Endothelial cell of umbilical vein (primary cell): ENCODE results near the gene CFTR. TPM values are rescaled to one million over a fixed set of nuclear protein-coding genes. Genes with fewer than 3 reads are reported as not detected.

Experiments used
- BruUV-seq: library from RNA; stranded (reverse); fragments of 400-500 nt; replicated peaks from 2 replicates; lab custom pipeline; 2021; lab: Mats Ljungman, UMichigan
- CTCF ChIA-PET: fragments of 300-600, 350-600 bp; sonication (Branson Sonifier 250); formaldehyde crosslinking; loops from one replicate; lab custom pipeline; 2021; ENCODE audit warnings: antibody characterized with exemption, inconsistent platforms; lab: Charles Lee
- POLR2A ChIA-PET: fragments of 300-600, 350-600 bp; sonication (Branson Sonifier 250); formaldehyde crosslinking; loops from one replicate; lab custom pipeline; 2021; ENCODE audit warnings: antibody characterized with exemption, inconsistent platforms; lab: Charles Lee
- DNase-seq: peaks from one replicate; pipeline ENCODE4 v3.0.0-alpha.2; 2011; ENCODE audit warnings: low read depth, low spot score
- FAIRE-seq: peaks from 2 replicates; lab custom pipeline; 2011; peaks lifted over from hg19 to GRCh38; lab: Jason Lieb, UNC
- H2AFZ ChIP-seq: 2 replicates; pipeline ENCODE4 v1.6.0; 2012; ENCODE audit warnings: low read depth, low read length, control low read depth, inconsistent platforms
- H3K27ac ChIP-seq: 2 replicates; pipeline ENCODE4 v1.5.1; 2011; ENCODE audit warnings: low read depth, mild to moderate bottlenecking, control low read depth, low read length, moderate library complexity; ENCODE audit not compliant: insufficient read depth
- H3K27me3 ChIP-seq, 2 experiments: 2 replicates each; pipeline versions ENCODE4 v1.6.0 to v1.6.1; 2011; ENCODE audit warnings: low read length in 2 of 2, mixed read lengths in 1 of 2; ENCODE audit not compliant: control insufficient read depth in 2 of 2, insufficient read depth in 2 of 2
- H3K36me3 ChIP-seq, 2 experiments: 2 replicates in 1 of 2; 3 replicates in 1 of 2; pipeline ENCODE4 v1.5.1; 2011; ENCODE audit warnings: low read length in 2 of 2, mild to moderate bottlenecking in 1 of 2, moderate library complexity in 1 of 2; ENCODE audit not compliant: control insufficient read depth in 2 of 2, insufficient read depth in 2 of 2; ENCODE audit errors: extremely low read depth in 1 of 2
- H3K4me1 ChIP-seq: 3 replicates; pipeline ENCODE4 v1.5.1; 2011; ENCODE audit warnings: mild to moderate bottlenecking, low read length; ENCODE audit not compliant: control insufficient read depth, insufficient read depth; ENCODE audit errors: extremely low read depth
- H3K4me2 ChIP-seq: 2 replicates; pipeline ENCODE4 v1.6.1; 2011; ENCODE audit warnings: low read length, control low read depth, mixed read lengths; ENCODE audit not compliant: insufficient read depth
- H3K4me3 ChIP-seq, 3 experiments: fragments of 200-600 bp in 1 of 3; sonication (generic), shearing (Covaris generic) in 1 of 3; replicated peaks in 1 of 3; 2 replicates each; pipeline ENCODE4 v1.5.1; 2011 to 2016; ENCODE audit warnings: control low read depth in 3 of 3, low read length in 3 of 3, mild to moderate bottlenecking in 2 of 3, inconsistent platforms in 1 of 3, low read depth in 1 of 3, moderate library complexity in 1 of 3; ENCODE audit not compliant: insufficient read depth in 1 of 3
- H3K79me2 ChIP-seq: 2 replicates; pipeline ENCODE4 v1.6.0; 2012; ENCODE audit warnings: low read length, inconsistent platforms; ENCODE audit not compliant: control insufficient read depth, insufficient read depth
- H3K9ac ChIP-seq: replicated peaks from 2 replicates; pipeline ENCODE3; 2011; ENCODE audit warnings: low read length, control low read depth; ENCODE audit not compliant: insufficient read depth; ENCODE audit errors: extremely low read depth
- H3K9me1 ChIP-seq: replicated peaks from 3 replicates; pipeline ENCODE4 v1.6.0; 2011; ENCODE audit warnings: mild to moderate bottlenecking, low read length; ENCODE audit not compliant: control insufficient read depth, insufficient read depth; ENCODE audit errors: extremely low read depth
- H3K9me3 ChIP-seq: replicated peaks from 2 replicates; pipeline ENCODE4 v1.5.1; 2012; ENCODE audit warnings: low read length, inconsistent platforms; ENCODE audit not compliant: control insufficient read depth, insufficient read depth
- H4K20me1 ChIP-seq: replicated peaks from 2 replicates; pipeline ENCODE3; 2011; ENCODE audit warnings: mild to moderate bottlenecking, low read length; ENCODE audit not compliant: control insufficient read depth, insufficient read depth; ENCODE audit errors: extremely low read depth
- JUN ChIP-seq: IDR thresholded peaks from 2 replicates; pipeline ENCODE4 v1.6.1; 2011; ENCODE audit warnings: borderline replicate concordance, low read depth; ENCODE audit not compliant: insufficient read length, insufficient read depth
- MYC ChIP-seq: IDR thresholded peaks from one replicate; pipeline ENCODE4 v1.6.1; 2011; ENCODE audit warnings: mild to moderate bottlenecking, low read depth, low read length
- POLR2A ChIP-seq: IDR thresholded peaks from 2 replicates; pipeline ENCODE4 v1.6.1; 2012; ENCODE audit warnings: low read depth, mild to moderate bottlenecking, control low read depth, low read length
- POLR2AphosphoS5 ChIP-seq: IDR thresholded peaks from 2 replicates; pipeline ENCODE4 v1.6.1; 2012; ENCODE audit warnings: low read depth, mild to moderate bottlenecking, control low read depth, low read length, moderate library complexity; ENCODE audit not compliant: insufficient read depth
- dilution Hi-C: fragments of 300-500 bp; cut with MboI; formaldehyde crosslinking; loops from one replicate; pipeline ENCODE4 v1.15.0; 2019; ENCODE audit warnings: low sequenced_read_pairs; ENCODE audit not compliant: extremely low pct_ligation_motif_present
- intact Hi-C: fragments of 100-400 bp; cut with micrococcal nuclease; formaldehyde crosslinking; loops from one replicate; pipeline ENCODE4 v1.10.0; 2022
- polyA plus RNA-seq, 4 experiments: library from polyadenylated mRNA; depleted of rRNA in 3 of 4; stranded (reverse) in 3 of 4; unstranded in 1 of 4; fragments of >200 nt; gene quantifications; 2 replicates each; pipeline versions ENCODE4 v1.2.1 to v1.2.3, GENCODE V29; 2011 to 2012; ENCODE audit warnings: missing spikeins in 1 of 4
- total RNA-seq: library from RNA; stranded (reverse); gene quantifications from 2 replicates; pipeline ENCODE4 v1.2.3, GENCODE V29; 2021

CFTR gene
- total and polyA plus RNA-seq, 2 donors (not counting 3 experiments of a cell fraction or from before 2014, with no cell fraction given), result 0.03 TPM; not detected in 1

DNA sequence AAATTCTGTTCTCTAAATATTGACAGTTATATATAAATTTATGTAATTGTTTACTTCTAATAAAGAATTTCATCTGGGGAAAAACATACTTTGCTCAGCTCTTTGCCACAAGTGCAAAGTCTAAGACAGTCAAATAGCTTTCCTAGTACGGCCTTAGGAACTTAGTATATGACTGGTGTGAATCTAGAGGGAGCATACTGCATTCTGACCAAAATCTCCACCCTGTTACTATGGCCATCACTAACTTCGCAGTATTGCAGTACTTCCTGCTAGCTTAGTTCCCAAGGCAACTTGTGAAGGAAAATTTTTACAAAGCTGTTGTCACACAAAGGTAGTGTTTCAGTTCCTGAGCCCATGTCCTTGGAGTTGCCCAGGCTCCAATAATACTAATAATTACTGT is 181.5 kb downstream of the CFTR start:
- dilution Hi-C loops, result no loop called here

DNA sequence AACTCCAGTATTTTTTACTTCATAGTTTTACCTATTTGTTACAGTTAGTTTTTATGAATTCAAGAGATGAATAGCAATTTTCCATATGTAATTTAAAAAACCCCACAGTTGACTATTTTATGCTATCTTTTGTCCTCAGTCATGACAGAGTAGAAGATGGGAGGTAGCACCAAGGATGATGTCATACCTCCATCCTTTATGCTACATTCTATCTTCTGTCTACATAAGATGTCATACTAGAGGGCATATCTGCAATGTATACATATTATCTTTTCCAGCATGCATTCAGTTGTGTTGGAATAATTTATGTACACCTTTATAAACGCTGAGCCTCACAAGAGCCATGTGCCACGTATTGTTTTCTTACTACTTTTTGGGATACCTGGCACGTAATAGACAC is 184.2 kb downstream of the CFTR start:
- Histone ChIP-seq H2AFZ (no peak overlapping the region), H3K4me3 (no peak overlapping the region), H3K4me1 (peaks cover 14% of the 10 kb centered on the region), H3K9me3 (no peaks in the 10 kb centered on the region), H3K4me2 (no peak overlapping the region), H3K27ac (no peak overlapping the region), H3K36me3 (no peaks in the 10 kb centered on the region), H3K79me2 (no peaks in the 10 kb centered on the region), H3K9ac (no peak overlapping the region), H3K27me3 (no peaks in the 10 kb centered on the region), H4K20me1 (no peaks in the 10 kb centered on the region), H3K9me1 (no peaks in the 10 kb centered on the region)
- BruUV-seq, result no TSS peak
- TF ChIP-seq MYC, result no peak
- dilution Hi-C loops, result no loop called here
- POLR2A ChIA-PET, result no interaction called here
- CTCF ChIA-PET, result no interaction called here
- intact Hi-C loops, result no loop called here
- DNase-seq (no peak), FAIRE-seq (no peak)

More for the DNA sequence above, 181.5 kb downstream of the CFTR start:
- Histone ChIP-seq H3K4me1 (peaks cover 11% of the 10 kb centered on the region), H2AFZ (peak overlapping the region; percentile 45), H3K4me2 (no peak overlapping the region), H3K79me2 (no peaks in the 10 kb centered on the region), H3K9me1 (no peaks in the 10 kb centered on the region), H3K4me3 (no peak overlapping the region), H3K9me3 (no peaks in the 10 kb centered on the region), H3K36me3 (no peaks in the 10 kb centered on the region), H3K9ac (no peak overlapping the region), H4K20me1 (no peaks in the 10 kb centered on the region), H3K27me3 (no peaks in the 10 kb centered on the region), H3K27ac (no peak overlapping the region)
- POLR2A ChIA-PET, result no interaction called here
- BruUV-seq, result no TSS peak
- CTCF ChIA-PET, result interaction anchor here (1.4 kb wide), 1 partner anchor 11 kb away, joined by 3 read pairs; no protein-coding TSS in a partner anchor
- DNase-seq, result no peak
- TF ChIP-seq POLR2A (no peak), POLR2AphosphoS5 (no peak), JUN (no peak), MYC (no peak)
- no peak for FAIRE-seq
- intact Hi-C loops, result no loop called here
